Vagina (tissue), 2 donors: Measurements from ENCODE around the gene ATOH8.

Source experiments
- POLR2A ChIP-seq, 2 donors: fragments of 450-650 bp; IDR thresholded peaks; one replicate each; pipeline ENCODE4 v1.6.1; 2017; ENCODE audit warnings: antibody characterized with exemption in 2 of 2, mild to moderate bottlenecking in 2 of 2, moderate library complexity in 2 of 2
- POLR2AphosphoS5 ChIP-seq, 2 donors: sonication (generic); formaldehyde crosslinking; IDR thresholded peaks; one replicate each; pipeline ENCODE4 v1.9.0; 2017; ENCODE audit warnings: antibody characterized with exemption in 2 of 2, mild to moderate bottlenecking in 2 of 2, low read depth in 1 of 2; ENCODE audit not compliant: insufficient read depth in 1 of 2
- TF ChIP-seq, protein P1 (sequence below), 3 experiments: fragments of 450-650 bp in 2 of 3; fragments of 200-600 bp in 1 of 3; sonication (generic) in 1 of 3; IDR thresholded peaks; one replicate each; pipeline ENCODE4 v1.5.1; 2017 to 2019; ENCODE audit warnings: antibody characterized with exemption in 3 of 3, mild to moderate bottlenecking in 2 of 3, moderate library complexity in 2 of 3

DNA sequence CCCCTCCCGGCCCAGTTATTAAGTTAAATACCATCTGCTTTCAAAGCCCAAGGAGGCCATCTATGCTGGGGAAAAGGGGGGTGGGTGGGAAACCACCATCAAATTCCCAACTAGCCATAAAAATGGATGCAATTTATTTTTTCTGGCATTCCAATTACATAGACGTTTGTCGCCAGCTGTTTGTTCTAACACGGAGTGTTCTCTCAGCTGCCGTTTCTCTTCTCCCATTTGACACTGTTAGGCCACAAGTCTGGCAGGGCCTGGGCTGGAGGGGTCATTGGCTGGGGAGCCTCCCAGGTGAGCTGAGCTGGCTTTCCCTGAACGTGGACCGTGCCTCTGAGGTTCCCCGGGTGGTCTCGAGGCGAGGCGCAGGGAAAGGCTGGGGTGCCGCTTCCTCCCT lies 16.6 kb downstream of the ATOH8 start:
- TF ChIP-seq, protein P1, sequence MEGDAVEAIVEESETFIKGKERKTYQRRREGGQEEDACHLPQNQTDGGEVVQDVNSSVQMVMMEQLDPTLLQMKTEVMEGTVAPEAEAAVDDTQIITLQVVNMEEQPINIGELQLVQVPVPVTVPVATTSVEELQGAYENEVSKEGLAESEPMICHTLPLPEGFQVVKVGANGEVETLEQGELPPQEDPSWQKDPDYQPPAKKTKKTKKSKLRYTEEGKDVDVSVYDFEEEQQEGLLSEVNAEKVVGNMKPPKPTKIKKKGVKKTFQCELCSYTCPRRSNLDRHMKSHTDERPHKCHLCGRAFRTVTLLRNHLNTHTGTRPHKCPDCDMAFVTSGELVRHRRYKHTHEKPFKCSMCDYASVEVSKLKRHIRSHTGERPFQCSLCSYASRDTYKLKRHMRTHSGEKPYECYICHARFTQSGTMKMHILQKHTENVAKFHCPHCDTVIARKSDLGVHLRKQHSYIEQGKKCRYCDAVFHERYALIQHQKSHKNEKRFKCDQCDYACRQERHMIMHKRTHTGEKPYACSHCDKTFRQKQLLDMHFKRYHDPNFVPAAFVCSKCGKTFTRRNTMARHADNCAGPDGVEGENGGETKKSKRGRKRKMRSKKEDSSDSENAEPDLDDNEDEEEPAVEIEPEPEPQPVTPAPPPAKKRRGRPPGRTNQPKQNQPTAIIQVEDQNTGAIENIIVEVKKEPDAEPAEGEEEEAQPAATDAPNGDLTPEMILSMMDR (IDR thresholded peaks at IDR 0.05) = no peak
- TF ChIP-seq POLR2A (IDR thresholded peaks at IDR 0.05) (no peak), POLR2AphosphoS5 (IDR thresholded peaks at IDR 0.05; ENCODE audit: insufficient read depth in 1 of 2, low read depth in 1 of 2) (no peak)
